Type B pancreatic cell (in vitro differentiated cells): ENCODE measurements around the gene GNG2. TPM values are rescaled to one million over a fixed set of nuclear protein-coding genes. Genes with fewer than 3 reads are reported as not detected.

Experiments
- DNase-seq: peaks from one replicate; pipeline ENCODE4 v3.0.0; 2021; ENCODE audit warnings: mixed read lengths; ENCODE audit not compliant: unreplicated experiment; ENCODE audit errors: extremely low spot score
- H3K27ac Mint-ChIP-seq: 2 replicates; pipeline ENCODE4 v1.8.0; 2021; ENCODE audit warnings: mild to moderate bottlenecking, mixed read lengths
- H3K27me3 Mint-ChIP-seq: 2 replicates; pipeline ENCODE4 v1.8.0; 2021; ENCODE audit warnings: mixed read lengths
- H3K36me3 Mint-ChIP-seq: 2 replicates; pipeline ENCODE4 v1.8.0; 2021; ENCODE audit warnings: mixed read lengths
- H3K4me1 Mint-ChIP-seq: one replicate; pipeline ENCODE4 v1.8.0; 2021; ENCODE audit warnings: mixed read lengths; ENCODE audit not compliant: unreplicated experiment
- H3K4me3 Mint-ChIP-seq: 2 replicates; pipeline ENCODE4 v1.8.0; 2021; ENCODE audit warnings: mild to moderate bottlenecking, mixed read lengths
- H3K9me3 Mint-ChIP-seq: 2 replicates; pipeline ENCODE4 v1.8.0; 2021; ENCODE audit warnings: mixed read lengths
- CTCF ChIP-seq: fragments of 200-600 bp; sonication (generic); conservative IDR thresholded peaks from 2 replicates; pipeline ENCODE4 v1.5.0; 2021; ENCODE audit warnings: antibody characterized with exemption, mild to moderate bottlenecking
- total RNA-seq: library from RNA; stranded (reverse); gene quantifications from 2 replicates; pipeline ENCODE4 v1.2.1, GENCODE V29; 2021; ENCODE audit warnings: low replicate concordance

Gene GNG2
- total RNA-seq, 1 donor from 2014 or later, result 45.3 TPM

- peaks cover 40% of the 10 kb centered on the region for H3K4me1 Mint-ChIP-seq
Measured at GRCh38 chr14:52018970-52019369, 158.6 kb downstream of the GNG2 start.

More at GRCh38 chr14:52018970-52019369, 158.6 kb downstream of the GNG2 start:
- no peak for TF ChIP-seq CTCF
- Mint-ChIP-seq H3K4me3 (no peak overlapping the region), H3K9me3 (peaks cover 5% of the 10 kb centered on the region), H3K36me3 (peaks cover 12% of the 10 kb centered on the region), H3K27ac (no peak overlapping the region), H3K27me3 (peaks cover 3% of the 10 kb centered on the region)
- DNase-seq, result no peak

Other genes starting within 250 kb of the GNG2 start
- 44.4 and 71.3 TPM in 2 replicates for gene FRMD6, start 208.7 kb upstream of the GNG2 start, total RNA-seq
- gene RTRAF, start 128.9 kb downstream of the GNG2 start, total RNA-seq, result 185 and 206 TPM in 2 replicates
- gene NID2, start 208.4 kb downstream of the GNG2 start, total RNA-seq, result 8.3 and 65.7 TPM in 2 replicates